Esophagus squamous epithelium (tissue), 5 donors: ENCODE measurements around the gene SIRPB2. TPM values are rescaled to one million over a fixed set of nuclear protein-coding genes. Genes with fewer than 3 reads are reported as not detected.

ENCODE experiments used
- DNase-seq: peaks from one replicate; lab custom pipeline; 2025; lab: John Stamatoyannopoulos, UW
- H3K27ac ChIP-seq, 4 donors: fragments of 200-600 bp; sonication (generic); one replicate each; pipeline ENCODE4 v1.5.1; 2016 to 2019; ENCODE audit warnings: mild to moderate bottlenecking in 1 of 4
- H3K27me3 ChIP-seq, 4 donors: fragments of 200-600 bp; sonication (generic); 1 replicate in 3 of 4; 2 replicates in 1 of 4; pipeline versions ENCODE4 v1.5.1 to v1.6.0; 2017 to 2021; ENCODE audit warnings: antibody characterized with exemption in 1 of 4
- H3K36me3 ChIP-seq, 3 donors: fragments of 200-600 bp; sonication (generic); one replicate each; pipeline ENCODE4 v1.5.1; 2016 to 2019
- H3K4me1 ChIP-seq, 3 donors: fragments of 200-600 bp; sonication (generic); one replicate each; pipeline ENCODE4 v1.5.1; 2017 to 2019
- H3K4me3 ChIP-seq, 4 donors: fragments of 200-600 bp; sonication (generic); 1 replicate in 3 of 4; 2 replicates in 1 of 4; pipeline ENCODE4 v1.5.1; 2016 to 2019; ENCODE audit warnings: mild to moderate bottlenecking in 2 of 4, moderate library complexity in 1 of 4
- H3K9me3 ChIP-seq, 3 donors: fragments of 200-600 bp; sonication (generic); one replicate each; pipeline ENCODE4 v1.5.1; 2016 to 2019
- POLR2A ChIP-seq, 4 donors: fragments of 450-650 bp; IDR thresholded peaks; one replicate each; pipeline ENCODE4 v1.6.1; 2017; ENCODE audit warnings: antibody characterized with exemption in 4 of 4, mild to moderate bottlenecking in 4 of 4, moderate library complexity in 3 of 4
- WGBS, 2 donors: methylation state at CpG; one replicate each; pipeline ENCODE4 v1.1.5; 2018; 5-methylcytosine and 5-hydroxymethylcytosine counted together
- intact Hi-C: fragments of 100-400 bp; cut with DNase I; formaldehyde crosslinking; loops from one replicate; pipeline ENCODE4 v1.15.0; 2022
- small RNA-seq, 4 donors: library from RNA; depleted of rRNA; stranded (forward); fragments of <200 nt; gene quantifications; one replicate each; pipeline ENCODE3, GENCODE V24; 2016
- total RNA-seq, 4 donors: library from RNA; depleted of rRNA; stranded (reverse); fragments of >200 nt; gene quantifications; one replicate each; pipeline ENCODE4 v1.1.0, GENCODE V29; 2016
- TF ChIP-seq, protein P1 (sequence below), 6 experiments: fragments of 450-650 bp in 4 of 6; fragments of 200-600 bp in 2 of 6; sonication (generic) in 2 of 6; IDR thresholded peaks; one replicate each; pipeline ENCODE4 v1.5.1; 2016 to 2019; ENCODE audit warnings: antibody characterized with exemption in 6 of 6, mild to moderate bottlenecking in 4 of 6, moderate library complexity in 4 of 6
- donor health status: DM: yes; HTN: yes; CAD: no.

The SIRPB2 gene
- total RNA-seq, 4 donors from 2014 or later, result 1.2 to 5.9 (median 1.9) TPM

DNA sequence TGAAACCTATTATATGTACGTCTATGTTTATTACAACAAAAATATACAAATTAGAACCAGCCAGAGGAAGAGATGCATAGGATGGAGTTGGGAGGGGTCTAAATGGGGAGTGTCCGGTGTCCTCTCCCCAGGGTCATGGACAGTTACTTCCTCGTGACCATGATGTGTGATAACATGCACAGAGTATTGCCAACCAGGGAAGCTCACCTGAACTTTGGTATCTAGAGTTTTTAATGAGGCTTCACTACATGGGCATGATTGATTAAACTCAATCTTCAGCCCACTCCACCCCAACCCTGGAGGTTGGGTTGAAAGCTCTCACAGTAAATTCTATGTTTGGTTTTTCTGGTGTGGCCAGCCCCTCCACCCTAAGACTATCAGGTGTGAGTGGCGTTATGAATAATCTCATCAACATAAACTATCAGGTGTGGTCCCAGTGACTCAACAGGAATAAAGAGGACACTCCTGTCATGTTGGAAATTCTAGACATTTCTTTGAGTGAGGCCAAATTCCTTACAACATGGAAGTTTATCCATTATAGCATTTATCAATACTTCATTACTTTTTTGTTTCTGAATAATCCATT lies 62.0 kb downstream of the SIRPB2 start:
- H3K4me1 ChIP-seq, result no peaks in the 10 kb centered on the region
- H3K27ac ChIP-seq, result no peak overlapping the region
- no peak for DNase-seq
- WGBS, 2 donors, result 73 to 76% methylated on average over 4 of the region's 4 CpGs
- intact Hi-C loops, result no loop called here
- no peak overlapping the region for H3K4me3 ChIP-seq
- TF ChIP-seq, protein P1, sequence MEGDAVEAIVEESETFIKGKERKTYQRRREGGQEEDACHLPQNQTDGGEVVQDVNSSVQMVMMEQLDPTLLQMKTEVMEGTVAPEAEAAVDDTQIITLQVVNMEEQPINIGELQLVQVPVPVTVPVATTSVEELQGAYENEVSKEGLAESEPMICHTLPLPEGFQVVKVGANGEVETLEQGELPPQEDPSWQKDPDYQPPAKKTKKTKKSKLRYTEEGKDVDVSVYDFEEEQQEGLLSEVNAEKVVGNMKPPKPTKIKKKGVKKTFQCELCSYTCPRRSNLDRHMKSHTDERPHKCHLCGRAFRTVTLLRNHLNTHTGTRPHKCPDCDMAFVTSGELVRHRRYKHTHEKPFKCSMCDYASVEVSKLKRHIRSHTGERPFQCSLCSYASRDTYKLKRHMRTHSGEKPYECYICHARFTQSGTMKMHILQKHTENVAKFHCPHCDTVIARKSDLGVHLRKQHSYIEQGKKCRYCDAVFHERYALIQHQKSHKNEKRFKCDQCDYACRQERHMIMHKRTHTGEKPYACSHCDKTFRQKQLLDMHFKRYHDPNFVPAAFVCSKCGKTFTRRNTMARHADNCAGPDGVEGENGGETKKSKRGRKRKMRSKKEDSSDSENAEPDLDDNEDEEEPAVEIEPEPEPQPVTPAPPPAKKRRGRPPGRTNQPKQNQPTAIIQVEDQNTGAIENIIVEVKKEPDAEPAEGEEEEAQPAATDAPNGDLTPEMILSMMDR (IDR thresholded peaks at IDR 0.05), result no peak
- no peak for TF ChIP-seq POLR2A (IDR thresholded peaks at IDR 0.05)
- H3K36me3 ChIP-seq, result peaks cover 0 to 6% (median 0%) of the 10 kb centered on the region in 3 donors
- H3K9me3 ChIP-seq, result no peaks in the 10 kb centered on the region
- no peaks in the 10 kb centered on the region for H3K27me3 ChIP-seq

DNA sequence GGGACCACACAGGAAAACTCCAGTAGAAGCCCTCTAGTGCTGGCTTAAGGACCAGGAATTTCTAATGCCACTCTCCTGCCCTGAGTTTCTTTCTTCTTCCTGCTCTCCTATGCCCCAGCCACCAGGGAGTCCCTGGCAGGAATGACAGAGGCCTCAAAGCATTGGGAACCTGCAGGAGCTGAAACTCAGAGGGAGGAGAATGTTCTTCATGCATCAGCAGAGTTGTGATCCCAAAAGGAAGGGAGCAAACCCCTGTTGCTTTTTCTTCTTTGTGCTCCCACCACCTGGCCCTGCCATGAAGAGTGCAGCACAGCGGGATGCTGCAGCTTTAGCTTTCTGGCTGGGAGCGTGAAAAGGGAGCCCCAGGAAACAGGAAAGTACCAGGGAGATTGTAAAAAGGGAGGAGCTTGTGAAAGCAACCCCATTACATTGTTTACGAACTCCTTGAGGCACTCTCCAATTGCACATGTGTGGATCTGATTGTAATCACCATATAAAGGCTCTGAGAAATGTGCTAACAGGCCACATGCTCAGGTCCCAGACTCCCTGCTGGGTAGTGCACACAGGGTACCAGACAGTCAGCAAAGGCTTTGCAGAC lies 63.7 kb downstream of the SIRPB2 start:
- no peaks in the 10 kb centered on the region for H3K36me3 ChIP-seq

DNA sequence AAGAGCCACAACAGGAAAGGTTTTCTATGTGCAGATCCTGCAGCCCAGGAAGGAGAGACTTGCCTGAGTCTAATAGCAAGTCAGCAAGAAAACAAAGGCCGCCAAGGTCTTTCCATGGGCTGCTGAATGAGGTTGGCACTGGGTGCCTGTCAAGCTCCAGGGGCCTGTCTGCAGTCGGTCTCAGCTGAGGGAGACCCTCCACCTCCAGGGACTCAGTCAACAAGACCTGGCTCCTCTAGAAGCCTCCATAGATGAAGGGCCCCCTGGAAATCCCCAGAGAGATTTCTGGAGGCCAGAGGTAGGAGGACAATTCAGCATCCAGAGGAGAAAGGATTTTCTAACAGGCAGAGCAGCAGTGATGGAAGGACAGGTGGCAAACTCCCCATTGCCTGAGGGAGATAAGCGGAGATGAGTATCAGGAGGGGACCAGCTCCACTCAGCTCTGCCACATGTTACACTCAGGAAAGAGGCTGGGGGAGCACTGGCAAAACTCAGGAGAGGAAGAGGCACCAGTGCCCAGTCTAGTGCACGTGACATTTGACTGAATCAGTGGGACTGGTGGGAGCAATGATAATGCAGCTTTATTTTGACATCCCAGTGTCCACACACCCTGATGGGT lies 64.9 kb downstream of the SIRPB2 start:
- no peak overlapping the region for H3K27ac ChIP-seq
- no peaks in the 10 kb centered on the region for H3K9me3 ChIP-seq
- H3K27me3 ChIP-seq, result peaks cover 0 to 13% (median 0%) of the 10 kb centered on the region in 4 donors
- DNase-seq, result no peak
- WGBS, 2 donors, result 62 to 64% methylated on average over 4 of the region's 4 CpGs
- intact Hi-C loops, result no loop called here
- H3K4me1 ChIP-seq, result peaks cover 0 to 4% (median 0%) of the 10 kb centered on the region in 3 donors
- TF ChIP-seq, protein P1 (IDR thresholded peaks at IDR 0.05), result no peak
- no peak for TF ChIP-seq POLR2A (IDR thresholded peaks at IDR 0.05)
- no peak overlapping the region for H3K4me3 ChIP-seq
- H3K36me3 ChIP-seq, result no peaks in the 10 kb centered on the region

More for the DNA sequence above, 63.7 kb downstream of the SIRPB2 start:
- WGBS, 2 donors, result 53 to 83% methylated on average over 3 of the region's 3 CpGs
- Histone ChIP-seq H3K27ac (no peak overlapping the region), H3K4me1 (peaks cover 0 to 4% (median 0%) of the 10 kb centered on the region in 3 donors), H3K27me3 (peaks cover 0 to 8% (median 0%) of the 10 kb centered on the region in 4 donors), H3K4me3 (no peak overlapping the region), H3K9me3 (no peaks in the 10 kb centered on the region)
- no peak for DNase-seq
- intact Hi-C loops, result no loop called here
- no peak for TF ChIP-seq POLR2A (IDR thresholded peaks at IDR 0.05)
- TF ChIP-seq, protein P1 (IDR thresholded peaks at IDR 0.05), result no peak

Small RNA genes within 50 kb of the gene (small RNA-seq; reads per million reads assigned to genes)
- 0 reads per million in 4 donors for gene RNU6-917P

Other genes with a start within 250 kb of the SIRPB2 start
- gene SNPH, start 225.1 kb downstream of the SIRPB2 start, total RNA-seq, result 1 to 10 TPM in 3 of 4 donors, under 1 TPM in 1; 0.83 to 2.5 (median 1.5) TPM
- 100 to 1,000 TPM in 3 of 4 donors, 10 to 100 TPM in 1; 90.2 to 175 (median 134) TPM for gene SDCBP2, start 162.3 kb downstream of the SIRPB2 start, total RNA-seq
- 100 to 1,000 TPM in 3 of 4 donors, 10 to 100 TPM in 1; 76.2 to 132 (median 102) TPM for gene FKBP1A, start 98.4 kb downstream of the SIRPB2 start, total RNA-seq
- gene NSFL1C, start 24.6 kb downstream of the SIRPB2 start, total RNA-seq, result 10 to 100 TPM; 41.5 to 65.6 (median 59.3) TPM
- gene SIRPD, start 66.3 kb upstream of the SIRPB2 start, total RNA-seq, result not detected
- gene SIRPB1, start 128.6 kb upstream of the SIRPB2 start, total RNA-seq, result 1 to 10 TPM in 2 of 4 donors, under 1 TPM in 2; 0.13 to 3.3 (median 1.0) TPM
- 1 to 10 TPM in 3 of 4 donors, not detected in 1; 1.1 to 1.7 (median 1.5) TPM for gene SIRPG, start 166.4 kb upstream of the SIRPB2 start, total RNA-seq